Smooth muscle cell (in vitro differentiated cells): ENCODE measurements around the gene DCAF4. TPM values are rescaled to one million over a fixed set of nuclear protein-coding genes. Genes with fewer than 3 reads are reported as not detected.

Source experiments
- DNase-seq: peaks from one replicate; lab custom pipeline; 2025; ENCODE audit not compliant: unreplicated experiment; lab: John Stamatoyannopoulos, UW
- H2AFZ ChIP-seq: fragments of 200-600 bp; sonication (generic); 2 replicates; pipeline ENCODE4 v1.6.0; 2016; ENCODE audit warnings: antibody characterized with exemption, low read depth, mild to moderate bottlenecking
- H3F3A ChIP-seq: fragments of 200-600 bp; sonication (generic); 2 replicates; pipeline ENCODE4 v1.6.0; 2017; ENCODE audit warnings: antibody characterized with exemption, low read depth
- H3K27ac ChIP-seq: fragments of 200-600 bp; sonication (generic); 2 replicates; pipeline ENCODE4 v1.5.1; 2016; ENCODE audit warnings: low read depth, mild to moderate bottlenecking
- H3K27me3 ChIP-seq: fragments of 200-600 bp; sonication (generic); 2 replicates; pipeline ENCODE4 v1.6.1; 2016; ENCODE audit warnings: low read depth, mild to moderate bottlenecking
- H3K36me3 ChIP-seq: fragments of 200-600 bp; sonication (generic); 2 replicates; pipeline ENCODE4 v1.5.1; 2016; ENCODE audit warnings: low read depth
- H3K4me1 ChIP-seq: fragments of 200-600 bp; sonication (generic); 2 replicates; pipeline ENCODE4 v1.5.1; 2016; ENCODE audit warnings: low read depth
- H3K4me2 ChIP-seq: fragments of 200-600 bp; sonication (generic); 2 replicates; pipeline ENCODE4 v1.6.0; 2016; ENCODE audit warnings: mild to moderate bottlenecking
- H3K4me3 ChIP-seq: fragments of 200-600 bp; sonication (generic); 2 replicates; pipeline ENCODE4 v1.5.1; 2016; ENCODE audit warnings: mild to moderate bottlenecking
- H3K79me2 ChIP-seq: fragments of 200-600 bp; sonication (generic); 2 replicates; pipeline ENCODE4 v1.6.0; 2016; ENCODE audit warnings: low read depth, mild to moderate bottlenecking
- H3K9ac ChIP-seq: fragments of 200-600 bp; sonication (generic); 2 replicates; pipeline ENCODE4 v1.6.0; 2016; ENCODE audit warnings: low read depth
- H3K9me3 ChIP-seq: fragments of 200-600 bp; sonication (generic); replicated peaks from 2 replicates; pipeline ENCODE4 v1.5.1; 2016; ENCODE audit warnings: low read depth
- H4K20me1 ChIP-seq: fragments of 200-600 bp; sonication (generic); 2 replicates; pipeline ENCODE4 v1.6.0; 2016; ENCODE audit warnings: low read depth
- CTCF ChIP-seq: fragments of 200-600 bp; sonication (generic); IDR thresholded peaks from 2 replicates; pipeline ENCODE4 v1.5.1; 2017; ENCODE audit warnings: borderline replicate concordance, mild to moderate bottlenecking, antibody characterized with exemption; ENCODE audit not compliant: insufficient read depth, poor library complexity, severe bottlenecking
- WGBS: methylation state at CpG from one replicate; pipeline ENCODE4 v1.1.7; 2016; ENCODE audit warnings: low lambda C conversion rate; 5-methylcytosine and 5-hydroxymethylcytosine counted together
- polyA plus RNA-seq: library from polyadenylated mRNA; unstranded; fragments of >200 nt; fragmentation: Nextera tagmentation; extraction: Ambion mirVana; gene quantifications from 2 replicates; pipeline ENCODE4 v1.2.1, GENCODE V29; 2016
- total RNA-seq: library from RNA; depleted of rRNA; stranded (reverse); fragments of >200 nt; gene quantifications from 2 replicates; pipeline ENCODE4 v1.2.3, GENCODE V29; 2014

Gene DCAF4
- total and polyA plus RNA-seq, 2 experiments from 2014 or later: 8.2 to 9.2 TPM

- Histone ChIP-seq H3K9ac (no peak overlapping the region), H3K79me2 (no peaks in the 10 kb centered on the region), H3K27me3 (no peaks in the 10 kb centered on the region), H3F3A (no peaks in the 10 kb centered on the region), H3K36me3 (peaks cover 5% of the 10 kb centered on the region), H3K4me3 (no peak overlapping the region), H4K20me1 (peaks cover 30% of the 10 kb centered on the region), H2AFZ (no peak overlapping the region), H3K4me2 (no peak overlapping the region), H3K9me3 (no peaks in the 10 kb centered on the region), H3K27ac (no peak overlapping the region), H3K4me1 (no peaks in the 10 kb centered on the region)
- no peak for DNase-seq
- TF ChIP-seq CTCF: no peak
- 98% methylated on average over 2 of the region's 2 CpGs for WGBS
Observed at GRCh38 chr14:72986857-72987256, 60.6 kb downstream of the DCAF4 start.

- DNase-seq: no peak
- no peak overlapping the region for H3K4me2 ChIP-seq
- no peak overlapping the region for H3K9ac ChIP-seq
- H3K4me1 ChIP-seq: no peaks in the 10 kb centered on the region
- H3K27me3 ChIP-seq: no peaks in the 10 kb centered on the region
- no peak overlapping the region for H2AFZ ChIP-seq
- no peaks in the 10 kb centered on the region for H3F3A ChIP-seq
- no peak overlapping the region for H3K4me3 ChIP-seq
- 96% methylated on average over 8 of the region's 8 CpGs for WGBS
- no peak overlapping the region for H3K27ac ChIP-seq
- peaks cover 13% of the 10 kb centered on the region for H3K36me3 ChIP-seq
- peaks cover 26% of the 10 kb centered on the region for H4K20me1 ChIP-seq
- H3K79me2 ChIP-seq: no peaks in the 10 kb centered on the region
- no peak for TF ChIP-seq CTCF
- no peaks in the 10 kb centered on the region for H3K9me3 ChIP-seq
Observed at GRCh38 chr14:72990171-72990570, 63.9 kb downstream of the DCAF4 start.

- no peaks in the 10 kb centered on the region for H3K27me3 ChIP-seq
- no peak for TF ChIP-seq CTCF
- no peak overlapping the region for H3K27ac ChIP-seq
- H3K79me2 ChIP-seq: peaks cover 14% of the 10 kb centered on the region
- H3F3A ChIP-seq: no peaks in the 10 kb centered on the region
- no peak overlapping the region for H2AFZ ChIP-seq
- peaks cover 23% of the 10 kb centered on the region for H3K36me3 ChIP-seq
- H3K4me2 ChIP-seq: no peak overlapping the region
- H3K9ac ChIP-seq: no peak overlapping the region
- H3K4me3 ChIP-seq: no peak overlapping the region
- peaks cover 65% of the 10 kb centered on the region for H4K20me1 ChIP-seq
- no peaks in the 10 kb centered on the region for H3K4me1 ChIP-seq
- 98% methylated on average over 6 of the region's 6 CpGs for WGBS
- no peaks in the 10 kb centered on the region for H3K9me3 ChIP-seq
- no peak for DNase-seq
Observed at GRCh38 chr14:72996916-72997315, 70.7 kb downstream of the DCAF4 start.

GRCh38 chr14:72998252-72998903, 72.1 kb downstream of the DCAF4 start:
- H3K4me3 ChIP-seq: no peak overlapping the region
- no peak overlapping the region for H3K4me2 ChIP-seq
- no peak overlapping the region for H2AFZ ChIP-seq
- H4K20me1 ChIP-seq: peaks cover 75% of the 10 kb centered on the region
- H3F3A ChIP-seq: no peaks in the 10 kb centered on the region
- no peaks in the 10 kb centered on the region for H3K9me3 ChIP-seq
- DNase-seq: no peak
- H3K27ac ChIP-seq: no peak overlapping the region
- peaks cover 24% of the 10 kb centered on the region for H3K79me2 ChIP-seq
- no peak overlapping the region for H3K9ac ChIP-seq
- no peaks in the 10 kb centered on the region for H3K4me1 ChIP-seq
- H3K27me3 ChIP-seq: no peaks in the 10 kb centered on the region
- WGBS: 100% methylated on average over 2 of the region's 2 CpGs
- no peak for TF ChIP-seq CTCF
- H3K36me3 ChIP-seq: peaks cover 12% of the 10 kb centered on the region
